ENCODE measurements around the gene FAM78B. TPM values are rescaled to one million over a fixed set of nuclear protein-coding genes. Genes with fewer than 3 reads are reported as not detected.

The FAM78B gene
- total and polyA plus RNA-seq, 2 of the 8 experiments (the other 6 are each of a cell fraction or from before 2014, with no cell fraction given): 2.3 to 3.6 TPM

DNA sequence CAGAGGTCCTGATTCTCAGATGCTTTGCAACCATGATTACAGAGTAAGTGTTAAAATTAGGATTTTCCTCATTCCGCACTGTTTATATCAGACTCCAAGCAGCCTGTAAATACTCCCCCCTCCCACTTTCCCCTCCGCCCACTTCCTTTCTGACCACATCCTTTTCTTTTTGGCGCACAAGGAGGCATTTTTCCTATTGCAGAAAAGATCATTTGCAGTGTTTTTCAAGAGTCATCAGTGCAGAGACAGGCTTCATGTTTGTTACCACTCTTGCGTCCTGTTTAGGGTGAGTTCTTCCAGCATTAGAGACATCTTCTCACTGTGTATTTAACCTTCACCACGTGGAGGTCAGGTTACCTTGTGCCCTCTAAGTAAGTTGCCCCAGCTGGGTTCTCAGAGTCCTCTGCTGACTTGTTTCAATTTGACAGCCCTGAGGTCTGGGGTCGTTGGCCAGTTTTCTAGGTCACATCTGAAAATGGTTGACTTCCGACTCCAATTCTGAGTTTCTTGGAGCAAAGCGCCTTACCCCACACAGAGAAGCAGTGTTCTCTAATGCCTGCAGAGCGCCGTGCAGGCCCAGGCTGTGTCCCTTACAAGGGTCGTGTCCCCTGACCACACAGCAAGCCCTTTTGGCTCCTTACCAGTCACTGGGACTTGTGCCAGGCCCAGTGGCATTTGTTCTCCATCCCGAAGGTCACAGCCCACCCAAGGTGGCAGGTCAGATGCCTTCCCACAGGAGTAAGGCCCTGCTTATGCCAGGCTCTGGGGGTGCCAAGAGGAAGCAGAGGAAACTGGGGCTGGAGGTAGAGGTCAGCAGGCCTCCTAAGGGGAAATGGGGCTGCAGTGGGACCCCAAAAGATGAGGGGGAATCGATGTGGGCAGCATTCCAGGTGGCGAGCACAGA lies 85.6 kb downstream of the FAM78B start (continued):
- TF ChIP-seq PHF8 (conservative IDR thresholded peaks at IDR 0.05; ENCODE audit: low read depth, low read length) (no peak), RFX5 (IDR thresholded peaks at IDR 0.05; ENCODE audit: borderline replicate concordance, low read depth, low read length) (no peak), KDM5A (IDR thresholded peaks at IDR 0.05; ENCODE audit: low read length) (no peak)
